Esophagus (tissue), 2 donors: Measurements from ENCODE around the gene OR56A3. TPM values are rescaled to one million over a fixed set of nuclear protein-coding genes. Genes with fewer than 3 reads are reported as not detected.

Source experiments
- H3K27ac ChIP-seq, 2 donors: one replicate each; pipeline ENCODE4 v1.5.1; 2013; ENCODE audit warnings: low read depth in 2 of 2, mild to moderate bottlenecking in 2 of 2, inconsistent platforms in 1 of 2, low read length in 1 of 2, moderate library complexity in 1 of 2
- H3K27me3 ChIP-seq, 2 donors: one replicate each; pipeline ENCODE4 v1.6.1; 2013; ENCODE audit warnings: low read length in 2 of 2, control low read depth in 1 of 2, mild to moderate bottlenecking in 1 of 2; ENCODE audit not compliant: insufficient read depth in 2 of 2, control insufficient read depth in 1 of 2
- H3K36me3 ChIP-seq, 2 donors: one replicate each; pipeline ENCODE4 v1.6.1; 2013; ENCODE audit warnings: low read length in 1 of 2; ENCODE audit not compliant: control insufficient read depth in 2 of 2, insufficient read depth in 2 of 2
- H3K4me1 ChIP-seq, 2 donors: one replicate each; pipeline ENCODE4 v1.6.1; 2013; ENCODE audit warnings: low read length in 1 of 2; ENCODE audit not compliant: control insufficient read depth in 2 of 2, insufficient read depth in 2 of 2
- H3K4me3 ChIP-seq, 2 donors: one replicate each; pipeline ENCODE4 v1.5.1; 2013; ENCODE audit warnings: low read length in 2 of 2, mild to moderate bottlenecking in 2 of 2, low read depth in 1 of 2, moderate library complexity in 1 of 2
- H3K9me3 ChIP-seq, 2 donors: one replicate each; pipeline ENCODE4 v1.6.1; 2013; ENCODE audit warnings: mild to moderate bottlenecking in 2 of 2, low read depth in 1 of 2, low read length in 1 of 2, moderate library complexity in 1 of 2; ENCODE audit not compliant: control insufficient read depth in 2 of 2, insufficient read depth in 1 of 2
- WGBS, 2 donors: extraction: QIAGEN DNeasy Blood & Tissue Kit; methylation state at CpG; one replicate each; pipeline ENCODE4 v1.1.7; 2013; 5-methylcytosine and 5-hydroxymethylcytosine counted together
- polyA plus RNA-seq, 2 donors: library from polyadenylated mRNA; stranded (reverse); fragments of 200-250 nt; gene quantifications; one replicate each; pipeline ENCODE4 v1.2.3, GENCODE V29; 2013
- donor health status: healthy with polysubstance abuse.
- donor health status: Bipolar disorder and iron deficiency.

OR56A3 gene
- polyA plus RNA-seq, 2 donors, result not detected

DNA sequence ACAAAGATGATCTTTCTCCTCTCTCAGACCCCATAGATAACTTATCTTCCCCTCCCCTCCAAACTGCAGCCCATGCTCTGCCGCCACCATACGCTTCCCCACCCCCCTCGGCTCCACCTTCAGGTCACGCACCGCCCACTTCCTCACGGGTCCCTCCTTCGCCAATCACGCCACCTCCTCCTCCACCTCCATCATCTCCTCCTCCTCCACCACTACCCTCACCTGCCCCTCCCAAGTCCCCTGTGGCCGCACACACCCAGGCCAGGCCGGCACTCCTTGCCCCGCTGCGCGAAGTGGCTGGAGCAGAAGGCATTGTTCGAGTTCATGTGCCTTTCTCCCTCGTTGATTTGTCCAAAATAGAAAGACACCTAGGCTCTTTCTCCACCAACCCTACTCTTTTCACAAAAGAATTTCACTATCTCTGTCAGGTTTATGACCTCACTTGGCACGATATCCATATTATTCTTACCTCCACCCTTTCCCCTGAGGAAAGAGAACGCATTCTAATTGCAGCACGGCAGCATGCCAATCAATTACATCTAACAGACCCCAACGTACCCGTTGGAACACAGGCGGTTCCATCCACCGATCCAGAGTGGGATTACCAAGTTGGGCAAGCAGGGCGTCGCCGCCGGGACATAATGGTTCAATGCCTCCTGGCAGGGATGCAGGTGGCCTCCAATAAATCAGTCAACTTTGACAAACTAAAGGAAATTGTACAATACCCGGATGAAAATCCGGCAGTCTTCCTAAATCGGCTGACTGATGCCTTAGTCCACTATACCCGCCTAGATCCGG lies 12.3 kb upstream of the OR56A3 start:
- Histone ChIP-seq H3K9me3 (peaks cover 8 to 15% of the 10 kb centered on the region in 2 donors), H3K4me3 (no peak overlapping the region), H3K27me3 (no peaks in the 10 kb centered on the region), H3K27ac (no peak overlapping the region), H3K36me3 (no peaks in the 10 kb centered on the region), H3K4me1 (no peaks in the 10 kb centered on the region)
- WGBS, 2 donors, result 88 to 93% methylated on average over 31 of the region's 31 CpGs

DNA sequence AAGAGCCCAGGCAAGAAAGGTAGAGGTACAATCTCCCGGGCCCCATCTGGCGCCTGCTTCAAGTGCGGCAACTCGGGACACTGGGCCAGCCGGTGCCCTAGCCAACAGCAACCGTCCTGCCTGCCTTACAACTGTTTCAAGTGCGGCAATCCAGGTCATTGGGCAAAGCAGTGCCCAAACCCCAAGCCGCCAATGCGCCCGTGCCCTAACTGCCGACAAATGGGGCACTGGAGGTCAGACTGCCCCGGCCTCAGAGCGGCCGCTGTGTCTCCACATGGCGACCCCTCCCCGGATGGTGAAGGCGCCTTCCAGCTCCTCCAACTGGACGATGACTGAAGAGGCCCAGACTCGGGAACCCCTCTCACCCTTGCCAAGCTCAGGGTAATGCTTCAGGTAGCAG lies 11.4 kb upstream of the OR56A3 start:
- Histone ChIP-seq H3K4me3 (no peak overlapping the region), H3K27me3 (no peaks in the 10 kb centered on the region), H3K9me3 (peaks cover 8 to 15% of the 10 kb centered on the region in 2 donors), H3K36me3 (no peaks in the 10 kb centered on the region), H3K4me1 (no peaks in the 10 kb centered on the region), H3K27ac (no peak overlapping the region)
- WGBS, 2 donors, result 86 to 95% methylated on average over 19 of the region's 19 CpGs

DNA sequence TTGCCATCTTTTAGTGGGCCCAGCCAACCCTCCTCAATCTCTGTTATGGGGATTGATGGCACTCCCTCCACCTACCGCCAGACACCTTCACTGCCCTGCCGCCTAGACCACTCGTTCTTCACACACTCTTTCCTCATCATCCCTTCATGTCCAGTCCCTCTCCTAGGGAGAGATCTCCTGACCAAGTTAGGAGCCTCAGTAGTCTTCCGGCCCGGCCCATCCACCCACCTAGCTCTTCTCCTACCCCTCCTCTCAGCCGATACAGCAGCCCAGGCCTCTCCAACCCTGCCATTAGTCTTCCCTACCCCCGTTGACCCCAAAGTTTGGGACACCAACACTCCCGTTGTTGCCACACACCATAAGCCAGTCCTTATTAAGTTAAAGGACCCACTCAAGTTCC lies 11.0 kb upstream of the OR56A3 start:
- no peak overlapping the region for H3K4me3 ChIP-seq
- H3K27ac ChIP-seq, result no peak overlapping the region
- 94 to 95% methylated on average over 8 of the region's 8 CpGs for WGBS, 2 donors
- H3K4me1 ChIP-seq, result no peaks in the 10 kb centered on the region
- H3K27me3 ChIP-seq, result no peaks in the 10 kb centered on the region
- peaks cover 8 to 15% of the 10 kb centered on the region in 2 donors for H3K9me3 ChIP-seq
- H3K36me3 ChIP-seq, result no peaks in the 10 kb centered on the region

DNA sequence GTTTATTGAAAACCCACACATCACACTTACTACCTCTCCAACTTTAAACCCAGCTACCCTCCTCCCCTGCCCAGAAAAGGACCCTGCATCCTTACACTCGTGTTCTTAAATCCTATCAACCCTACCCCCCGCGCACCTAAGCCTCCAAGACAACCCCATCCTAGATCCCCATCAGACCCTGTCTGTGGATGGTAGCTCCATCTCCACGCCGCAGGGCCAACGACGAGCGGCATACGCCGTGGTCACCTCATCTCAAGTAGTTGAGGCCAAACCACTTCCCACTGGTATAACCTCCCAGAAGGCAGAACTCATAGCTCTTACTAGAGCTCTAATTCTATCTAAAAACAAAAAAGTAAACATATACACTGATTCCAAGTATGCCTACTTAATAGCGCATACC lies 9.4 kb upstream of the OR56A3 start:
- WGBS, 2 donors, result 95 to 97% methylated on average over 11 of the region's 11 CpGs
- Histone ChIP-seq H3K9me3 (peaks cover 8 to 15% of the 10 kb centered on the region in 2 donors), H3K4me1 (no peaks in the 10 kb centered on the region), H3K27me3 (no peaks in the 10 kb centered on the region), H3K4me3 (no peak overlapping the region), H3K27ac (no peak overlapping the region), H3K36me3 (no peaks in the 10 kb centered on the region)

DNA sequence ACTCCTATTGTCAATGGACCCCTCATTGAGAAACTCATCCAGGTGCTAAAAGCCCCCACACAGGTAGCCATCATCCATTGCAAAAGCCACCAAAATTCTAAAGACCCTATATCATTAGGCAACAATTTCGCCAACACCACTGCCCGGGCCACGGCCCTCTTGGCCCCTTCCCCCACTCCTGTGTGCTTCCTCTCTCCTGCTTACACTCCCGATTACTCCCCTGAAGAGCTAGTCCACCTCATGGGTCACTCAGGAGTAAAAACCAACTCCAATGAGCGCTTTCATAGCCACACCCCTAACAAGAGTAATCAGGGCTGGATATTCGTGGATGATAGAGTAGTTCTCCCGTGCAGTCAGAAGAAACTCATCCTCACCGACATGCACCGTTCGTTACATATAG lies 8.9 kb upstream of the OR56A3 start:
- Histone ChIP-seq H3K9me3 (peaks cover 8 to 15% of the 10 kb centered on the region in 2 donors), H3K27me3 (no peaks in the 10 kb centered on the region), H3K4me3 (no peak overlapping the region), H3K4me1 (no peaks in the 10 kb centered on the region), H3K36me3 (no peaks in the 10 kb centered on the region), H3K27ac (no peak overlapping the region)
- 93% methylated on average over 10 of the region's 10 CpGs for WGBS, 2 donors

DNA sequence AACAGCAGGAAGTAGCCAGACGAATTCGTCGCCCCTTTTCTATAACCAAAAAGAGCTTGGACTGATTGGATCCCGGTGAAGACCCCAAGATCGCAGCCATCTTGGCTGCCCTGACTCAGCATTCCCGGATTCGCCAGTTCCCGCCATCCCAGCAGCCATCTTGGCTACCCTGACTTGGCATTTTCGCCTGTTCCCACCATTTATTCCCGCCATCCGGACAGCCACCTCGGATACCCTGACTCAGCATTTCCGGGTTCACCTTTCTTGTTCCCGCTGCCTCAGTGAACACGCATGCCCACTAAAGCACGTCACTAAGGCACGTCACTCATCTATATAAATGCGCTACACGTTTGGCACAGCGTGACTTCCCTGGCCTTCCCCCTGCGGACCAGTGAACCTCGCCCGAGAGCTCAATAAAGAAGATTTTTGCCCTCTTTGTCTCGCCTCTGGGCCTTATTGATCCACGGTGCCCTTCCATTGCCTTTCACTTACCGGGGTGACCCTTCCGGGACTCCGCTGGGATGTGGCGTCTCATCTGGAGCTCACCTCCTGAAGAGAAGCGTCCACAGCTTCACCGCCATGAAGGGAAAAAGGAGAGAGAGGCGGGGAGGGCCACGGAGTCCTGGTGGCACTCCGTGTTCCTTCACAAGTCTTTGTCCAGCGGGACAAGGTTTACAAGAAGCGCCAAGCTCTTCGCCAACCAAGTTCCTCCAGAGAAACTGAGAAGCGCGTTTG lies 4.0 kb upstream of the OR56A3 start:
- peaks cover 0 to 6% of the 10 kb centered on the region in 2 donors for H3K9me3 ChIP-seq
- no peak overlapping the region for H3K4me3 ChIP-seq
- no peaks in the 10 kb centered on the region for H3K27me3 ChIP-seq
- no peak overlapping the region for H3K27ac ChIP-seq
- H3K4me1 ChIP-seq, result no peaks in the 10 kb centered on the region
- H3K36me3 ChIP-seq, result no peaks in the 10 kb centered on the region
- WGBS, 2 donors, result 87 to 94% methylated on average over 39 of the region's 39 CpGs

DNA sequence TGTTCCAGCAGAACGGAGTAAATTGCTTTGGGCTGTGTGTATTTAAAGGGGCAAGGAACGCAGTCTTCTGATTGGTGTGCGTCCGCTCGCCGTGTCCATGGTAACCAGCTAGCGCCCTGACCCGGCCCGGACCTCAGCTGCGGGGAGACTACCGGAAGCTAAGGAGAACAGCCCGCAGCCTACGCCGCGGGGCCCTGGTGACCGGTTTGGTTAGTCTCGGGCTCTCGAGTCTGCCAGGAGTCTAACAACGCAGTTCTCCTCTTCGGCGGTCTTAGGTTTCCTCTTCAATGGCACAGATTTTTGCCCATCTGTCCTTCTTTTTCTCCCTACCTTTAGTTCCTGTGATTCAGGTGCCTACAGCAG lies 3.5 kb upstream of the OR56A3 start:
- H3K9me3 ChIP-seq, result peaks cover 0 to 3% of the 10 kb centered on the region in 2 donors
- H3K27me3 ChIP-seq, result no peaks in the 10 kb centered on the region
- no peaks in the 10 kb centered on the region for H3K4me1 ChIP-seq
- no peak overlapping the region for H3K4me3 ChIP-seq
- no peaks in the 10 kb centered on the region for H3K36me3 ChIP-seq
- WGBS, 2 donors, result 73 to 82% methylated on average over 21 of the region's 21 CpGs
- H3K27ac ChIP-seq, result no peak overlapping the region

DNA sequence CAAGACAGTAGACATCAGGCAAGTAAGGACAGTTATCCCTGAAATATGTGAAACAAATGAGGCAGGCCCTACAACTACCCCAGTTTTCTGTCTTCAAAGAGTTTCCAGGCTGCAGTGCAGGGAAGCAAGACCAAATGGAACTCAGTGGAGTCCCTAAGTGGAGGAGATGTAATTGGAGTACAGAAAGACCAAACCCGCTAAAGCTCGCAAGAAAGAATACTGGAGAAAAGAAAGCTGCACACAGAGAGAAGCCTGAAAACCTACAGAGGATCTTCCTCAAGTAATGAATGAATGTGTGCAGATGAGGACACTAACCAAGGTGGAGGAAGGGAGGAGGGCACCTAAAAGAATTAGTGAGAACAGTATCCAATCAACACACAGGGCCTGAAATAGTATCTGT lies 1.3 kb upstream of the OR56A3 start:
- peaks cover 0 to 3% of the 10 kb centered on the region in 2 donors for H3K9me3 ChIP-seq
- no peaks in the 10 kb centered on the region for H3K36me3 ChIP-seq
- no peak overlapping the region for H3K4me3 ChIP-seq
- no peaks in the 10 kb centered on the region for H3K27me3 ChIP-seq
- no peaks in the 10 kb centered on the region for H3K4me1 ChIP-seq
- no peak overlapping the region for H3K27ac ChIP-seq
- WGBS, 2 donors, result 93 to 94% methylated on average over 2 of the region's 2 CpGs

DNA sequence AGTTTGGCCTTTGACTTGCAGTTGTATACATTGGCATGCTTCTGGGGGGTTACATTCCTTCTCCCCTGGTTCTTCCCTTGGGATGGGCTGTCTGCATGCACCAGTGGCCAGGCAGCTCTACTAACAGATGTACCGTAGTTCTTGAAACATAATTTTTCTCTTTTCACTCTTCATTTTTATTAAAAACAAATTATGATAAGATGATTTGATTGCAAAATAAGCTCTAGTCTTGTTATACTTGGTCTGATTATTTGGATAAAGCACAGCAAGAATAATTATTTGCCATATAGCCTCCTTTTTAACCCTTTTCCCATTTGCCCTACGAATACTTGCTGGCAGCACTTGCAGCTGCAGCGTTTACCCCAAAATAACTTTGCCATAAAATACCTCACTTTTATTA lies 13.5 kb downstream of the OR56A3 start:
- no peak overlapping the region for H3K4me3 ChIP-seq
- WGBS, 2 donors, result 74 to 81% methylated on average over 3 of the region's 3 CpGs
- no peaks in the 10 kb centered on the region for H3K27me3 ChIP-seq
- H3K9me3 ChIP-seq, result peaks cover 0 to 3% of the 10 kb centered on the region in 2 donors
- H3K27ac ChIP-seq, result no peak overlapping the region
- no peaks in the 10 kb centered on the region for H3K36me3 ChIP-seq
- H3K4me1 ChIP-seq, result no peaks in the 10 kb centered on the region
